ENCODE measurements around the gene ODR4.

DNA sequence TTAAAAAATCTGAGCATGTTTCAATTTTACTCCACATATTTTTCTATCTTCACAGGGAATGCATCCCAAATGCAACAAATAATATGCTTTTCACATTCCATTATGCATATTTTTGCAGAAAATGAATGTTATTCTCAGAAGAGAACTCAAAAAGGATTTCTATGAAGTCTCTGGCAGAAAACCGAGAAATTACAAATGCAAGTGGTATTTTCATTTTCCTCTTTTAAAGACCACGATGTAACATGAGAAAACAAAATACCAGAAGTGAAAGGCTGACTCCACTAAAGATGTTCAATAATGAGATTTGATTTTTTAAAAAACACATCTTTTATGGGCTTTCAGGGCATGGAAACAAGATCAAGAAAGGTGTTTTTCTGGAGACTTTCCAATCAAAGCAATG, 90.3 kb downstream of the ODR4 start:
- TF ChIP-seq, protein P1, sequence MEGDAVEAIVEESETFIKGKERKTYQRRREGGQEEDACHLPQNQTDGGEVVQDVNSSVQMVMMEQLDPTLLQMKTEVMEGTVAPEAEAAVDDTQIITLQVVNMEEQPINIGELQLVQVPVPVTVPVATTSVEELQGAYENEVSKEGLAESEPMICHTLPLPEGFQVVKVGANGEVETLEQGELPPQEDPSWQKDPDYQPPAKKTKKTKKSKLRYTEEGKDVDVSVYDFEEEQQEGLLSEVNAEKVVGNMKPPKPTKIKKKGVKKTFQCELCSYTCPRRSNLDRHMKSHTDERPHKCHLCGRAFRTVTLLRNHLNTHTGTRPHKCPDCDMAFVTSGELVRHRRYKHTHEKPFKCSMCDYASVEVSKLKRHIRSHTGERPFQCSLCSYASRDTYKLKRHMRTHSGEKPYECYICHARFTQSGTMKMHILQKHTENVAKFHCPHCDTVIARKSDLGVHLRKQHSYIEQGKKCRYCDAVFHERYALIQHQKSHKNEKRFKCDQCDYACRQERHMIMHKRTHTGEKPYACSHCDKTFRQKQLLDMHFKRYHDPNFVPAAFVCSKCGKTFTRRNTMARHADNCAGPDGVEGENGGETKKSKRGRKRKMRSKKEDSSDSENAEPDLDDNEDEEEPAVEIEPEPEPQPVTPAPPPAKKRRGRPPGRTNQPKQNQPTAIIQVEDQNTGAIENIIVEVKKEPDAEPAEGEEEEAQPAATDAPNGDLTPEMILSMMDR (IDR thresholded peaks at IDR 0.05): no peak
- TF ChIP-seq POLR2A (IDR thresholded peaks at IDR 0.05): no peak

All from Peyer's patch (tissue), 4 donors.